Measurements from ENCODE around the gene SPINK4. TPM values are rescaled to one million over a fixed set of nuclear protein-coding genes. Genes with fewer than 3 reads are reported as not detected.
A peak's percentile ranks its signal among the peaks of the same experiment; 100 is the strongest.

Gene SPINK4
- total and polyA plus RNA-seq, 8 donors = 1.4 to 9.2 (median 1.5) TPM; not detected in 5

DNA sequence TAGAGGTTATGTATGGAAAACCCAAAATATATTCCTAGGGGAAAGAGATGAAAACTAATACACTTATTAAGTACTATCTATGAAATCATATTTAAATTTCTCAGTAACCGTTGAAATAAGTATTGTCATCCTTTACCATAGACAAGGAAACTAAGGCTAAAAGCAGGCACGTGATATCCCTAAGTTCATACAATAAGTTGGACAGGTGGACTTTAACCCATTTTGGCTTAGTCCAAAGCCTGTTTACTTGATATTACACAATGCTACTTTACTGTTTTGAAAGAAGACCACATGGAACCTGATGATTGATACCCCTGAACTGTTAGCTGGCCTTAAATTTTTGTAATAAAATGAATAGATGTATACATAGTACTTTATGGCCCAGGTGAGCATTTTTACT lies 53.8 kb downstream of the SPINK4 start:
- intact Hi-C loops (cut with DNase I) = no loop called here
- H3K27me3 ChIP-seq = no peaks in the 10 kb centered on the region
- DNase-seq (no peak), ATAC-seq (no peak), FAIRE-seq (no peak)
- TF ChIP-seq, protein P1, sequence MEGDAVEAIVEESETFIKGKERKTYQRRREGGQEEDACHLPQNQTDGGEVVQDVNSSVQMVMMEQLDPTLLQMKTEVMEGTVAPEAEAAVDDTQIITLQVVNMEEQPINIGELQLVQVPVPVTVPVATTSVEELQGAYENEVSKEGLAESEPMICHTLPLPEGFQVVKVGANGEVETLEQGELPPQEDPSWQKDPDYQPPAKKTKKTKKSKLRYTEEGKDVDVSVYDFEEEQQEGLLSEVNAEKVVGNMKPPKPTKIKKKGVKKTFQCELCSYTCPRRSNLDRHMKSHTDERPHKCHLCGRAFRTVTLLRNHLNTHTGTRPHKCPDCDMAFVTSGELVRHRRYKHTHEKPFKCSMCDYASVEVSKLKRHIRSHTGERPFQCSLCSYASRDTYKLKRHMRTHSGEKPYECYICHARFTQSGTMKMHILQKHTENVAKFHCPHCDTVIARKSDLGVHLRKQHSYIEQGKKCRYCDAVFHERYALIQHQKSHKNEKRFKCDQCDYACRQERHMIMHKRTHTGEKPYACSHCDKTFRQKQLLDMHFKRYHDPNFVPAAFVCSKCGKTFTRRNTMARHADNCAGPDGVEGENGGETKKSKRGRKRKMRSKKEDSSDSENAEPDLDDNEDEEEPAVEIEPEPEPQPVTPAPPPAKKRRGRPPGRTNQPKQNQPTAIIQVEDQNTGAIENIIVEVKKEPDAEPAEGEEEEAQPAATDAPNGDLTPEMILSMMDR (IDR thresholded peaks at IDR 0.05) = no peak
- peaks cover 16 to 63% (median 31%) of the 10 kb centered on the region in 3 donors for H3K4me1 ChIP-seq
- H3K36me3 ChIP-seq = peaks cover 0 to 22% (median 7%) of the 10 kb centered on the region in 3 donors
- no peak overlapping the region for H3K4me3 ChIP-seq
- H3K27ac ChIP-seq = no peak overlapping the region
- WGBS, 2 donors = 80 to 86% methylated on average over 2 of the region's 2 CpGs
- H3K9me3 ChIP-seq = no peaks in the 10 kb centered on the region

DNA sequence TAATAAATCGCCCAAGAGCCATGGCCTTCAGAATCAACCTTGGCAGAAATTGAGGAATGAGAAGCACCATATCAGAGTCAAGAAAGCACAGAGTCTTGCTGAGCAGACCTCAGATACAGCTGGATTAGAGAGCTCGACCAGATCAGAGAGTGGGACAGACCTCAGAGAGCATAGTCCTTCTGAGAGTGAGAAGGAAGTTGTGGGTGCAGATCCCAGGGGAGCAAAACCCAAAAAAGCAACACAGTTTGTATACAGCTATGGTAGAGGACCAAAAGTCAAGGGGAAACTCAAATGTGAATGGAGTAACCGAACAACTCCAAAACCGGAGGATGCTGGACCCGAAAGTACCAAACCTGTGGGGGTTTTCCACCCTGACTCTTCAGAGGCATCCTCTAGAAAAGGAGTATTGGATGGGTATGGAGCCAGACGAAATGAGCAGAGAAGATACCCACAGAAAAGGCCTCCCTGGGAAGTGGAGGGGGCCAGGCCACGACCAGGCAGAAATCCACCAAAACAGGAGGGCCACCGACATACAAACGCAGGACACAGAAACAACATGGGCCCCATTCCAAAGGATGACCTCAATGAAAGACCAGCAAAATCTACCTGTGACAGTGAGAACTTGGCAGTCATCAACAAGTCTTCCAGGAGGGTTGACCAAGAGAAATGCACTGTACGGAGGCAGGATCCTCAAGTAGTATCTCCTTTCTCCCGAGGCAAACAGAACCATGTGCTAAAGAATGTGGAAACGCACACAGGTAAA lies 54.9 kb downstream of the SPINK4 start:
- TF ChIP-seq, protein P1 (IDR thresholded peaks at IDR 0.05) = no peak
- no peak for ATAC-seq
- WGBS, 2 donors = 89 to 94% methylated on average over 12 of the region's 12 CpGs
- H3K4me3 ChIP-seq = no peak overlapping the region
- no peaks in the 10 kb centered on the region for H3K27me3 ChIP-seq
- no peak for FAIRE-seq
- H3K9me3 ChIP-seq = no peaks in the 10 kb centered on the region
- H3K27ac ChIP-seq = no peak overlapping the region
- peaks cover 16 to 69% (median 31%) of the 10 kb centered on the region in 3 donors for H3K4me1 ChIP-seq
- H3K36me3 ChIP-seq = peaks cover 0 to 22% (median 7%) of the 10 kb centered on the region in 3 donors
- intact Hi-C loops (cut with DNase I) = no loop called here
- DNase-seq = no peak

DNA sequence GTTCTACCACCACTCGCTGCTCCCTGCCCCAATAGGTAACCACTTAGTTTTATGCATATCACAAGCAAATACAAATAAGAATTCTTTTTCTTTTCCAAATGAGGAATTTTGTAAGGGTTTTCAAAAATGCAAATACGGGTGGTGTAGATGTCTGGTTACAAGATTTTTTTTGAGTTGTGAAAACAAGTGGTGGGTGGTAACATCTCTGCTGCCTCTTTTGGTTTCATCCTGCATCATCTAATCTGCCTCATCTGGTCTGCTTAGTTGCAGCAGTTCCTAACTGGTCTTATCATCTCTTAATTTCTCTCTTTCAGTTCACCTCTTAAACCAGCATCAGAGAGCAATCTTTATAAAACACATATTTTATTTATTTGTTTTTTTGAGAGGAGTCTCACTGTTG lies 55.6 kb downstream of the SPINK4 start:
- H3K36me3 ChIP-seq = peaks cover 0 to 22% (median 7%) of the 10 kb centered on the region in 3 donors
- WGBS, 2 donors = 93 to 95% methylated on average over 2 of the region's 2 CpGs
- H3K27me3 ChIP-seq = no peaks in the 10 kb centered on the region
- FAIRE-seq (no peak), ATAC-seq (no peak), DNase-seq (no peak)
- H3K9me3 ChIP-seq = no peaks in the 10 kb centered on the region
- no peak overlapping the region for H3K4me3 ChIP-seq
- intact Hi-C loops (cut with DNase I) = no loop called here
- TF ChIP-seq, protein P1 (IDR thresholded peaks at IDR 0.05) = no peak
- no peak overlapping the region for H3K27ac ChIP-seq
- peaks cover 16 to 69% (median 31%) of the 10 kb centered on the region in 3 donors for H3K4me1 ChIP-seq

DNA sequence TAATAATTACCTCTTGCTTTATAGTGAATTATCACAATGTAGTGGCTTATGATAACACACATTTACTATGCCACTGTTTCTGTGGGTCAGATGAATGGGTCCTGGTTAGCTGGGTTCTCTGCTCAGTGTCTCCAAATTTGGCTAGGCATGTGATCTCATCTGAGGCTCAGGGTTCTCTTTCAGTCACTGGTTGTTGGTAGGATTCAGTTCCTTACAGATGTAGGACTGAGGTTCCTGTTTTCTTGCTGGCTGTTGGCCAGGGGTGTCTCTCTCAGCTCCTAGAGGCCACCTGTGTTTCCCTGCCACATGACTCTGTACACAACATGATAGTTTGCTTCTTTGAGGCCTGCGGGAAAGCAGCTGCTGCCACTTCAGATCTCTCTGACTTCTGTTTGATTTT lies 57.5 kb downstream of the SPINK4 start:
- Histone ChIP-seq H3K36me3 (peaks cover 0 to 41% (median 9%) of the 10 kb centered on the region in 3 donors), H3K4me3 (no peak overlapping the region), H3K9me3 (no peaks in the 10 kb centered on the region), H3K4me1 (peaks cover 9 to 58% (median 19%) of the 10 kb centered on the region in 3 donors), H3K27ac (peak overlapping the region in 1 of 4 donors; percentile 13), H3K27me3 (no peaks in the 10 kb centered on the region)
- no peak for FAIRE-seq
- DNase-seq = peak in 3 of 6 donors; percentile 18 to 55 (median 23)
- intact Hi-C loops (cut with DNase I) = no loop called here
- peak; percentile 41 to 82 (median 68) for ATAC-seq
- 18 to 25% methylated on average over 1 of the region's 1 CpG for WGBS, 2 donors
- TF ChIP-seq, protein P1 (IDR thresholded peaks at IDR 0.05) = no peak

Other genes starting within 250 kb of the SPINK4 start
- 10 to 100 TPM in 5 of 6 donors, 1 to 10 TPM in 1; 8.2 to 13.1 (median 11.8) TPM for gene APTX, start 238.5 kb upstream of the SPINK4 start, total RNA-seq
- gene APTX, start 238.5 kb upstream of the SPINK4 start, polyA plus RNA-seq = 10 to 100 TPM; 20.9 to 23.9 TPM
- gene DNAJA1, start 214.9 kb upstream of the SPINK4 start, total RNA-seq = 10 to 100 TPM; 25.1 to 65.5 (median 34.4) TPM
- gene DNAJA1, start 214.9 kb upstream of the SPINK4 start, polyA plus RNA-seq = 10 to 100 TPM; 21.2 to 48.2 TPM
- 10 to 100 TPM in 1 of 6 donors, 1 to 10 TPM in 5; 4.5 to 10.3 (median 7.0) TPM for gene SMU1, start 163.5 kb upstream of the SPINK4 start, total RNA-seq
- 1 to 10 TPM; 3.5 to 6.5 TPM for gene SMU1, start 163.5 kb upstream of the SPINK4 start, polyA plus RNA-seq
- gene B4GALT1, start 72.8 kb upstream of the SPINK4 start, total RNA-seq = 10 to 100 TPM; 16.1 to 54.2 (median 33.7) TPM
- gene B4GALT1, start 72.8 kb upstream of the SPINK4 start, polyA plus RNA-seq = 10 to 100 TPM in 1 of 2 donors, 1 to 10 TPM in 1; 9.7 to 15.5 TPM
- 10 to 100 TPM; 48.5 to 99.6 (median 53.3) TPM for gene BAG1, start 24.5 kb downstream of the SPINK4 start, total RNA-seq
- 10 to 100 TPM; 38.2 to 67.7 TPM for gene BAG1, start 24.5 kb downstream of the SPINK4 start, polyA plus RNA-seq
- 10 to 100 TPM; 14.1 to 29.3 (median 16.8) TPM for gene CHMP5, start 24.9 kb downstream of the SPINK4 start, total RNA-seq
- gene CHMP5, start 24.9 kb downstream of the SPINK4 start, polyA plus RNA-seq = 10 to 100 TPM; 19.0 to 39.2 TPM
- 10 to 100 TPM; 15.8 to 19.2 (median 17.3) TPM for gene NFX1, start 50.3 kb downstream of the SPINK4 start, total RNA-seq
- gene NFX1, start 50.3 kb downstream of the SPINK4 start, polyA plus RNA-seq = 10 to 100 TPM in 1 of 2 donors, 1 to 10 TPM in 1; 8.2 to 14.5 TPM
- 1 to 10 TPM; 1.0 to 3.8 (median 2.0) TPM for gene AQP7, start 162.4 kb downstream of the SPINK4 start, total RNA-seq
- gene AQP7, start 162.4 kb downstream of the SPINK4 start, polyA plus RNA-seq = 10 to 100 TPM in 1 of 2 donors, 1 to 10 TPM in 1; 7.1 to 12.0 TPM
- 10 to 100 TPM; 18.3 to 39.0 (median 24.7) TPM for gene AQP3, start 207.4 kb downstream of the SPINK4 start, total RNA-seq
- 10 to 100 TPM; 18.3 to 20.2 TPM for gene AQP3, start 207.4 kb downstream of the SPINK4 start, polyA plus RNA-seq
- gene NOL6, start 233.8 kb downstream of the SPINK4 start, total RNA-seq = 10 to 100 TPM; 10.9 to 20.6 (median 17.6) TPM
- gene NOL6, start 233.8 kb downstream of the SPINK4 start, polyA plus RNA-seq = 10 to 100 TPM; 27.8 to 28.2 TPM

All from pancreas (tissue), 10 donors.